PC-3 (cell line): Measurements from ENCODE around the gene LMBR1. TPM values are rescaled to one million over a fixed set of nuclear protein-coding genes. Genes with fewer than 3 reads are reported as not detected.
A peak's percentile ranks its signal among the peaks of the same experiment; 100 is the strongest.

ENCODE experiments used
- ATAC-seq: fragments of 200-7000 bp; cut with Tn5 transposase; 2 replicates; pipeline ENCODE4 v1.9.1; 2020; ENCODE audit warnings: mild to moderate bottlenecking, moderate library complexity
- BruUV-seq: library from RNA; stranded (reverse); fragments of 400-500 nt; replicated peaks from 2 replicates; lab custom pipeline; 2021; lab: Mats Ljungman, UMichigan
- CTCF ChIA-PET: fragments of 300-600 bp; sonication (Branson Sonifier 250); formaldehyde crosslinking; loops from one replicate; lab custom pipeline; 2022; ENCODE audit warnings: antibody characterized with exemption; lab: Charles Lee
- POLR2A ChIA-PET: fragments of 300-600 bp; sonication (Branson Sonifier 250); formaldehyde crosslinking; loops from one replicate; lab custom pipeline; 2022; ENCODE audit warnings: antibody characterized with exemption; ENCODE audit not compliant: unreplicated experiment; lab: Charles Lee
- DNase-seq: peaks from one replicate; pipeline ENCODE4 v3.0.0-alpha.2; 2015
- H2AFZ ChIP-seq: fragments of 300-600 bp; sonication (generic); 2 replicates; pipeline ENCODE4 v1.6.0; 2016; ENCODE audit warnings: antibody characterized with exemption, low read length
- H3F3A ChIP-seq: fragments of 300-600 bp; sonication (generic); one replicate; pipeline ENCODE4 v1.6.0; 2017; ENCODE audit warnings: antibody characterized with exemption, low read length, control low read depth, mild to moderate bottlenecking; ENCODE audit not compliant: unreplicated experiment
- H3K27ac ChIP-seq: fragments of 300-600 bp; sonication (generic); 2 replicates; pipeline ENCODE4 v1.5.1; 2016; ENCODE audit warnings: mild to moderate bottlenecking, low read length
- H3K27me3 ChIP-seq: fragments of 300-600 bp; sonication (generic); 2 replicates; pipeline ENCODE4 v1.6.1; 2016; ENCODE audit warnings: low read length, mixed read lengths
- H3K36me3 ChIP-seq: fragments of 300-600 bp; sonication (generic); 2 replicates; pipeline ENCODE4 v1.6.1; 2016; ENCODE audit warnings: low read depth, mixed run types, low read length, mixed read lengths
- H3K4me1 ChIP-seq: fragments of 300-600 bp; sonication (generic); 2 replicates; pipeline ENCODE4 v1.5.1; 2016; ENCODE audit warnings: low read length; ENCODE audit not compliant: insufficient read depth
- H3K4me2 ChIP-seq: fragments of 300-600 bp; sonication (generic); 2 replicates; pipeline ENCODE4 v1.6.0; 2016; ENCODE audit warnings: low read length
- H3K4me3 ChIP-seq: fragments of 300-600 bp; sonication (generic); 2 replicates; pipeline ENCODE4 v1.5.1; 2016; ENCODE audit warnings: mild to moderate bottlenecking, low read length, mixed read lengths
- H3K79me2 ChIP-seq: fragments of 300-600 bp; sonication (generic); 2 replicates; pipeline ENCODE4 v1.6.1; 2017; ENCODE audit warnings: low read length, mixed read lengths
- H3K9ac ChIP-seq: fragments of 300-600 bp; sonication (generic); 2 replicates; pipeline ENCODE4 v1.6.0; 2016; ENCODE audit warnings: mild to moderate bottlenecking, low read length
- H3K9me2 ChIP-seq: fragments of 300-600 bp; sonication (generic); replicated peaks from 2 replicates; pipeline ENCODE4 v1.6.1; 2016; ENCODE audit warnings: mixed run types, low read length, mixed read lengths
- H3K9me3 ChIP-seq: fragments of 300-600 bp; sonication (generic); 2 replicates; pipeline ENCODE4 v1.6.1; 2016; ENCODE audit warnings: low read length, mixed read lengths
- H4K20me1 ChIP-seq: fragments of 300-600 bp; sonication (generic); 2 replicates; pipeline ENCODE4 v1.6.1; 2016; ENCODE audit warnings: low read length, mixed read lengths
- EZH2 ChIP-seq: fragments of 300-600 bp; sonication (generic); IDR thresholded peaks from one replicate; pipeline ENCODE4 v1.6.1; 2017; ENCODE audit warnings: antibody characterized with exemption, mild to moderate bottlenecking, low read length; ENCODE audit not compliant: unreplicated experiment
- EZH2phosphoT487 ChIP-seq: fragments of 300-600 bp; sonication (generic); IDR thresholded peaks from 2 replicates; pipeline ENCODE4 v1.6.1; 2018; ENCODE audit warnings: mild to moderate bottlenecking, antibody characterized with exemption, low read length, borderline replicate concordance
- intact Hi-C: fragments of 100-400 bp; cut with micrococcal nuclease; formaldehyde crosslinking; loops from 2 replicates; pipeline ENCODE4 v1.9.0; 2023
- total RNA-seq: library from RNA; depleted of rRNA; stranded (reverse); fragments of >200 nt; gene quantifications from 2 replicates; pipeline ENCODE4 v1.2.3, GENCODE V29; 2014
- TF ChIP-seq, protein P1 (sequence below): fragments of 300-600 bp; sonication (generic); conservative IDR thresholded peaks from 2 replicates; pipeline ENCODE4 v1.5.1; 2017; ENCODE audit warnings: antibody characterized with exemption, low read depth, mild to moderate bottlenecking, low read length

The LMBR1 gene
- total RNA-seq, 1 experiment from 2014 or later = 61.7 TPM

DNA sequence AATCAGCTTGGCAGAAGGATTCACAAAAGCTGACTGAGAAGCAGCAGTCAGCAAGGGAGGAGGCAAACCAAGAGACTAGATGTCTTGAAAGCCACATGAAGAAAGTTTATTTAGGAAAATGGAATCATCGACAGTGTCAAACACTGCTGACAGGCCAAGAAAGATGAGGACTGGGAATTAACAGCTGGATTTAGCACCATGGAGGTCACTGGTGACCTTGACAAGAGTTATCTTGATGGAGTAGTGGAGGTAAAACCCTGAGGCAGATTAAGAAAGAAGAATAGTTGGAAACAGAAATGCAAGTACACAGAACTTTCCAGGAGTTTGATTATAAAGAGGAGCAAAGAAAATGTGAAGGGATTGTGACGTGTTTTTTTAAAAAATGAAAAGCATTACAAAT, 51.5 kb downstream of the LMBR1 start:
- Histone ChIP-seq H3K9me2 (no peaks in the 10 kb centered on the region), H3K79me2 (peaks cover 33% of the 10 kb centered on the region), H2AFZ (no peak overlapping the region), H4K20me1 (peaks cover 14% of the 10 kb centered on the region; the same call in 1 of the 2 replicates), H3K4me3 (no peak overlapping the region), H3F3A (no peaks in the 10 kb centered on the region), H3K9ac (no peak overlapping the region), H3K36me3 (no peaks in the 10 kb centered on the region), H3K4me2 (no peak overlapping the region), H3K27ac (no peak overlapping the region), H3K9me3 (no peaks in the 10 kb centered on the region), H3K4me1 (peaks cover 14% of the 10 kb centered on the region), H3K27me3 (no peaks in the 10 kb centered on the region)
- no TSS peak for BruUV-seq
- ChIA-PET POLR2A (no interaction called here), CTCF (no interaction called here)
- DNase-seq (no peak), ATAC-seq (no peak)
- TF ChIP-seq EZH2 (no peak), EZH2phosphoT487 (no peak)
- TF ChIP-seq, protein P1, sequence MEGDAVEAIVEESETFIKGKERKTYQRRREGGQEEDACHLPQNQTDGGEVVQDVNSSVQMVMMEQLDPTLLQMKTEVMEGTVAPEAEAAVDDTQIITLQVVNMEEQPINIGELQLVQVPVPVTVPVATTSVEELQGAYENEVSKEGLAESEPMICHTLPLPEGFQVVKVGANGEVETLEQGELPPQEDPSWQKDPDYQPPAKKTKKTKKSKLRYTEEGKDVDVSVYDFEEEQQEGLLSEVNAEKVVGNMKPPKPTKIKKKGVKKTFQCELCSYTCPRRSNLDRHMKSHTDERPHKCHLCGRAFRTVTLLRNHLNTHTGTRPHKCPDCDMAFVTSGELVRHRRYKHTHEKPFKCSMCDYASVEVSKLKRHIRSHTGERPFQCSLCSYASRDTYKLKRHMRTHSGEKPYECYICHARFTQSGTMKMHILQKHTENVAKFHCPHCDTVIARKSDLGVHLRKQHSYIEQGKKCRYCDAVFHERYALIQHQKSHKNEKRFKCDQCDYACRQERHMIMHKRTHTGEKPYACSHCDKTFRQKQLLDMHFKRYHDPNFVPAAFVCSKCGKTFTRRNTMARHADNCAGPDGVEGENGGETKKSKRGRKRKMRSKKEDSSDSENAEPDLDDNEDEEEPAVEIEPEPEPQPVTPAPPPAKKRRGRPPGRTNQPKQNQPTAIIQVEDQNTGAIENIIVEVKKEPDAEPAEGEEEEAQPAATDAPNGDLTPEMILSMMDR = no peak
- intact Hi-C loops = no loop called here

DNA sequence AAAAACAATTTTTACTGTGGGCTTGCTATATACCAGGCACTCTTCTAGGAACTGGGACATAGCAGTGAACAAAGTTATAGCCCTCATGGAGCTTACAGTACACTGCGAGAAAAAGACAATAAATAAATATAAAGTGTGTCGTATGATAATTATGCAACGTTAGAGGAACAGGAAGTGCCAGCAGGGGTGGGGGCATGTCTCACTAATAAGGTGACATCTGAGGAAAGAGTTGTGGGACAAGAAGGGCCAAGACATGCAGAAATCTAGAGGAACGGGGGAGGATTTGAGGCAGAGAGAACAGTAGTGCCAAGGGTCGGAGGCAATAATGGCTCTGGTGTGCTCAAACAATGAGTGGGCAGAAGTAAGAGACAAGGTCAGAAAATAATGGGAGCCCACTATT, 52.8 kb downstream of the LMBR1 start:
- intact Hi-C loops = no loop called here
- Histone ChIP-seq H3K4me1 (peaks cover 5% of the 10 kb centered on the region), H3K9me2 (no peaks in the 10 kb centered on the region), H3K9me3 (no peaks in the 10 kb centered on the region), H3K36me3 (no peaks in the 10 kb centered on the region), H2AFZ (no peak overlapping the region), H3K4me3 (no peak overlapping the region), H3K27me3 (no peaks in the 10 kb centered on the region), H4K20me1 (0 out of 2 replicates have a peak, but pooled peaks cover 10% of the 10 kb centered on the region), H3F3A (no peaks in the 10 kb centered on the region), H3K4me2 (no peak overlapping the region), H3K27ac (no peak overlapping the region), H3K79me2 (peaks cover 21% of the 10 kb centered on the region), H3K9ac (no peak overlapping the region)
- TF ChIP-seq, protein P1 = no peak
- no peak for TF ChIP-seq EZH2
- no peak for TF ChIP-seq EZH2phosphoT487
- DNase-seq = no peak
- no TSS peak for BruUV-seq
- POLR2A ChIA-PET = no interaction called here
- CTCF ChIA-PET = no interaction called here
- ATAC-seq = no peak

- no peak for DNase-seq
- no peak overlapping the region for H3K9ac ChIP-seq
- ATAC-seq = peak; percentile 37
- intact Hi-C loops = no loop called here
- H3K4me3 ChIP-seq = no peak overlapping the region
- no peaks in the 10 kb centered on the region for H3K36me3 ChIP-seq
- H3K9me3 ChIP-seq = no peaks in the 10 kb centered on the region
- CTCF ChIA-PET = no interaction called here
- BruUV-seq = no TSS peak
- no peaks in the 10 kb centered on the region for H3K4me1 ChIP-seq
- TF ChIP-seq EZH2phosphoT487 (no peak), EZH2 (no peak)
- TF ChIP-seq, protein P1 = no peak
- H3K79me2 ChIP-seq = no peaks in the 10 kb centered on the region
- H3K27me3 ChIP-seq = no peaks in the 10 kb centered on the region
- no peak overlapping the region for H3K27ac ChIP-seq
- POLR2A ChIA-PET = no interaction called here
- no peaks in the 10 kb centered on the region for H3K9me2 ChIP-seq
- H3F3A ChIP-seq = no peaks in the 10 kb centered on the region
- no peak overlapping the region for H3K4me2 ChIP-seq
- H2AFZ ChIP-seq = no peak overlapping the region
- H4K20me1 ChIP-seq = no peaks in the 10 kb centered on the region
These were observed 56.5 kb downstream of the LMBR1 start for GRCh38 chr7:156836443-156836842.
